Activated CD4-positive, alpha-beta T cell treated with anti-CD3 and anti-CD28 coated beads for 48 hours (primary cell): ENCODE data around the gene AGTR1.
"Not testable (repeated sequence)": the region's sequence is repeated elsewhere in the genome, so short reads cannot be mapped to it uniquely, and the experiment has no call there.

Source experiments
- DNase-seq: peaks from one replicate; pipeline ENCODE4 v3.0.0-alpha.2; 2020

AGTR1 gene

GRCh38 chr3:148759430-148759829, 61.7 kb downstream of the AGTR1 start:
- DNase-seq: no peak

GRCh38 chr3:148763156-148763680, 65.5 kb downstream of the AGTR1 start:
- no peak for DNase-seq

- DNase-seq: no peak
Measured at GRCh38 chr3:148763986-148764935, 66.6 kb downstream of the AGTR1 start.

- no peak for DNase-seq
Measured at GRCh38 chr3:148772361-148772760, 74.7 kb downstream of the AGTR1 start.

- DNase-seq: no peak
Measured at GRCh38 chr3:148772835-148773234, 75.1 kb downstream of the AGTR1 start.

GRCh38 chr3:148773805-148774204, 76.1 kb downstream of the AGTR1 start:
- DNase-seq: no peak

- no peak for DNase-seq
Measured at GRCh38 chr3:148778926-148779325, 81.2 kb downstream of the AGTR1 start.

- DNase-seq: not testable (repeated sequence)
Measured at GRCh38 chr3:148785026-148785425, 87.3 kb downstream of the AGTR1 start.

- not testable (repeated sequence) for DNase-seq
Measured at GRCh38 chr3:148786159-148786558, 88.5 kb downstream of the AGTR1 start.

GRCh38 chr3:148789146-148789545, 91.4 kb downstream of the AGTR1 start:
- no peak for DNase-seq

GRCh38 chr3:148789906-148790305, 92.2 kb downstream of the AGTR1 start:
- no peak for DNase-seq

- DNase-seq: no peak
Measured at GRCh38 chr3:148790370-148790769, 92.7 kb downstream of the AGTR1 start.

GRCh38 chr3:148790851-148791735, 93.4 kb downstream of the AGTR1 start:
- no peak for DNase-seq

- no peak for DNase-seq
Measured at GRCh38 chr3:148791920-148792319, 94.2 kb downstream of the AGTR1 start.

- no peak for DNase-seq
Measured at GRCh38 chr3:148792516-148792915, 94.8 kb downstream of the AGTR1 start.
